Measurements from ENCODE around the gene CRTC1. TPM values are rescaled to one million over a fixed set of nuclear protein-coding genes. Genes with fewer than 3 reads are reported as not detected.

The CRTC1 gene
- total and polyA plus RNA-seq, 10 donors: 3.1 to 15.7 (median 8.2) TPM

GRCh38 chr19:18735324-18735723 lies 51.8 kb downstream of the CRTC1 start:
- Histone ChIP-seq H3K9me3 (no peaks in the 10 kb centered on the region), H3K27ac (no peak overlapping the region), H3K36me3 (peaks cover 0 to 8% (median 0%) of the 10 kb centered on the region in 6 donors), H3K27me3 (replicated peaks in 1 of 7) (no peaks in the 10 kb centered on the region), H3K4me3 (no peak overlapping the region), H3K4me1 (peaks cover 0 to 8% (median 0%) of the 10 kb centered on the region in 6 donors)
- no peak for TF ChIP-seq POLR2AphosphoS5 (IDR thresholded peaks at IDR 0.05)
- 64 to 96% (median 81%) methylated on average over 9 to 14 of the region's 14 CpGs for WGBS, 5 donors
- intact Hi-C loops (cut with DNase I; ENCODE audit: low total_unique reads): no loop called here
- DNase-seq: no peak

- H3K4me1 ChIP-seq: peaks cover 0 to 8% (median 0%) of the 10 kb centered on the region in 6 donors
- no peak for DNase-seq
- intact Hi-C loops (cut with DNase I; ENCODE audit: low total_unique reads): no loop called here
- no peaks in the 10 kb centered on the region for H3K9me3 ChIP-seq
- H3K4me3 ChIP-seq: no peak overlapping the region
- 86 to 100% (median 88%) methylated on average over 1 to 9 of the region's 9 CpGs for WGBS, 5 donors
- H3K27me3 ChIP-seq (replicated peaks in 1 of 7): no peaks in the 10 kb centered on the region
- H3K36me3 ChIP-seq: peaks cover 0 to 8% (median 0%) of the 10 kb centered on the region in 6 donors
- H3K27ac ChIP-seq: no peak overlapping the region
- TF ChIP-seq POLR2AphosphoS5 (IDR thresholded peaks at IDR 0.05): peak in 1 of 3 donors; percentile 7
- TF ChIP-seq CTCF (IDR thresholded peaks at IDR 0.05 in 8 of 11, conservative IDR thresholded peaks at IDR 0.05 in 3 of 11): no peak
Measured at GRCh38 chr19:18735752-18736151, 52.3 kb downstream of the CRTC1 start.

- WGBS, 5 donors: 87 to 93% (median 89%) methylated on average over 23 to 27 of the region's 27 CpGs
- no peak for TF ChIP-seq CTCF (IDR thresholded peaks at IDR 0.05 in 8 of 11, conservative IDR thresholded peaks at IDR 0.05 in 3 of 11)
- TF ChIP-seq POLR2AphosphoS5 (IDR thresholded peaks at IDR 0.05): no peak
- no peak for TF ChIP-seq POLR2A (IDR thresholded peaks at IDR 0.05)
Measured at GRCh38 chr19:18736415-18737336, 53.2 kb downstream of the CRTC1 start.

GRCh38 chr19:18737337-18737953 lies 54.0 kb downstream of the CRTC1 start:
- WGBS, 5 donors: 72 to 80% (median 76%) methylated on average over 10 of the region's 10 CpGs
- Histone ChIP-seq H3K4me1 (peaks cover 0 to 10% (median 0%) of the 10 kb centered on the region in 6 donors), H3K27ac (no peak overlapping the region), H3K36me3 (peaks cover 0 to 1% (median 0%) of the 10 kb centered on the region in 6 donors), H3K4me3 (no peak overlapping the region), H3K9me3 (no peaks in the 10 kb centered on the region), H3K27me3 (replicated peaks in 1 of 7) (no peaks in the 10 kb centered on the region)
- no peak for DNase-seq
- TF ChIP-seq CTCF (IDR thresholded peaks at IDR 0.05 in 8 of 11, conservative IDR thresholded peaks at IDR 0.05 in 3 of 11) (no peak), POLR2A (IDR thresholded peaks at IDR 0.05) (no peak), POLR2AphosphoS5 (IDR thresholded peaks at IDR 0.05) (no peak)
- intact Hi-C loops (cut with DNase I; ENCODE audit: low total_unique reads): no loop called here

More at GRCh38 chr19:18736415-18737336, 53.2 kb downstream of the CRTC1 start:
- intact Hi-C loops (cut with DNase I; ENCODE audit: low total_unique reads): no loop called here
- Histone ChIP-seq H3K27me3 (replicated peaks in 1 of 7) (no peaks in the 10 kb centered on the region), H3K4me1 (peaks cover 0 to 8% (median 0%) of the 10 kb centered on the region in 6 donors), H3K9me3 (no peaks in the 10 kb centered on the region), H3K4me3 (no peak overlapping the region), H3K27ac (no peak overlapping the region), H3K36me3 (no peaks in the 10 kb centered on the region)
- DNase-seq: no peak
